Effector CD8-positive, alpha-beta T cell (primary cell): ENCODE results near the gene CDC73.
"Not testable (repeated sequence)": the region's sequence is repeated elsewhere in the genome, so short reads cannot be mapped to it uniquely, and the experiment has no call there.

Experiments used
- DNase-seq: peaks from one replicate; lab custom pipeline; 2025; lab: John Stamatoyannopoulos, UW

The CDC73 gene

DNA sequence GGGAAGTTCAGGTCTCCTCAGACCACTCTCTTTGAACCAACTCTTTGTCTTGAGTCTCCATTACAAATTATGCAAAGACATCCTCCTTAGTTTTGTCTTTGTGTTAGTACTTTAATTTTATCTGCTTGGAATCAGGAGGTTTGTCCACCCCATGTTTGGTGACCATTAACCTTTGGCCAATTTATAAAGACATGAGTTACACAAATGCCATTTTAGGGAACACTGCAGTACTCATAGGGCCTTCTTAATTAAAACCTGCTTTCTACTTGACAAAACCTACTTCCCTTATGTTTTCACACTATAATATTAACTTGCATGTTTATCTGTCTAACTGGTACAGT, 7.9 kb upstream of the CDC73 start:
- no peak for DNase-seq

DNA sequence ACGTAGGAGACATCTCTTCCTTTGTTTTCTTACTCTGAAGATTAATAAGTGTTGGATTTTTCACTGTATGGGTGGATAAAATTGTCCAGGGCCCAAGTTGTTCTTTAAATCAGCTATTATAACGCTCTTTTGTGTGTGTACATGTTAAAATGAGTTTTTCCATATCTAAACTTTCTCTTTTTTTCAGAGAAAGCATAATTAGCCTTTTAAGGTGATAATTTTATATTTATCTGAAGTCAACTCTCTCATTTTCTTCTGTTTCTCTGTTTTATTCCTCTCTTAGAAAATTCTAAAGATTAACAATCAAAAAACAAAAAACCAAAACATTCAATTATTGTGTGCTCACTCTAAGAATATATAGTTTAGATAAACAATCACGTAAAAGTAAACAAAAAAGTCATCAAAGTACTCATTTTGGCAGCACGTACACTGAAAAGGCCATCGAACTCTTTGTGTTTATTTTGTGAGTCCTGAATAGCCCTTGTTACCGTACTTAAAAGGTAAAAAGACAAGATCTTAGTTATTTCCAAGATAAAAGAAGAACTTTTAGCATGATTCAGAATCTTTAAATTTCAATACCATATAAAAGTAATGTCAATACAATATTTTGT, 7.2 kb upstream of the CDC73 start:
- no peak for DNase-seq

GRCh38 chr1:193115629-193116227, 6.1 kb upstream of the CDC73 start:
- no peak for DNase-seq

DNA sequence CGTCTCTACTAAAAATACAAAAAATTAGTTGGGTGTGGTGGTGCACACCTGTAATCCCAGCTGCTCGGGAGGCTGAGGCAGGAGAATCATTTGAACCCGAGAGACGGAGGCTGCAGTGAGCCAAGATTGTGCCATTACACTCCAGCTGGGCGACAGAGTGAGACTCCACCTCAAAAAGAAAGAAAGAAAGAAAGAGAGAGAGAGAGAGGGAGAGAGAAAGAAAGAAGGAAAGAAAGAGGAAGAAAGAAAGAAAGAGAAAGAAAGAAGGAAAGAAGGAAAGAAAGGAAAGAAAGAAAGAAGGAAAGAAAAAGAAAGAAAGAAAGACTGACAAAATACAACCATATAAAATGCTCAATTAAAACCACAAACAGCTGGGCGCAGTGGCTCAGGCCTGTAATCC, 4.7 kb upstream of the CDC73 start:
- not testable (repeated sequence) for DNase-seq

GRCh38 chr1:193118194-193118593, 3.6 kb upstream of the CDC73 start:
- DNase-seq = no peak

GRCh38 chr1:193118803-193119730, 2.8 kb upstream of the CDC73 start:
- DNase-seq = no peak

GRCh38 chr1:193120604-193121166, 1.1 kb upstream of the CDC73 start:
- no peak for DNase-seq

DNA sequence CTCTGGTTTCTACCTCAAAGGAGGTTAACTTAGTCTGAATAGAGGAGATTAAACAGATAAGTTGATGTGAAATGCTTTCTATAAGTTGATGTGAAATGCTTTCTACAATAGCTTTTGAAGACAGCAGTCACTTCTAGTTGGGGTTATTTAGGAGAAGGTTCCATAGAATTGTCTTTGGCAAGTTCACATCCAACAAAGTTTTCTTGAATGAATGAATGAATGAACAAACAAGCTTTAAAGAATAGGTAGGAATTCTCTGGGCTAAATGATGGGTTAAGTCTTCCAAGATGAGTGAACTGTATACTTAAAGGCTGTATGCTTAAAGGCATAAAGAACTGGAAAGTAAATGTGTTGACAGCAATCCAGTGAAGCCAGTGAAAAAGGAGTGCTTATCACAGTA, 1.9 kb downstream of the CDC73 start:
- DNase-seq = no peak

DNA sequence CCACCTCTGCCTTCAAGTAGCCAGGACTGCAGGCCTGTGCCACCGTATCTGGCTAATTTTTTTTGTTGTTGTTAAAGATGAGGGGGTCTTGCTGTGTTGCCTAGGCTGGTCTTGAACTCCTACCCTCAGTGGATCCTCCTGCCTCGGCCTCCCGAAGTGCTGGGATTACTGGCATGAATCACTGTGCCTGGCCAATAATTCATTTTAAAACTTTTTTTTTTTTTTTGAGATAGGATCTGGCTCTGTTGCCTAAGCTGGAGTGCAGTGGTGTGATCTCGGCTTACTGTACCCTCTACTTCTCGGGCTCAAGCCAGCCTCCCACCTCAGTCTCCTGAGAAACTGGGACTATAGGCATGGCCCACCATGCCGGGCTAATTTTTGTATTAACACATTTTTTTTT, 3.5 kb downstream of the CDC73 start:
- DNase-seq = no peak

GRCh38 chr1:193131266-193131860, 9.5 kb downstream of the CDC73 start:
- no peak for DNase-seq

DNA sequence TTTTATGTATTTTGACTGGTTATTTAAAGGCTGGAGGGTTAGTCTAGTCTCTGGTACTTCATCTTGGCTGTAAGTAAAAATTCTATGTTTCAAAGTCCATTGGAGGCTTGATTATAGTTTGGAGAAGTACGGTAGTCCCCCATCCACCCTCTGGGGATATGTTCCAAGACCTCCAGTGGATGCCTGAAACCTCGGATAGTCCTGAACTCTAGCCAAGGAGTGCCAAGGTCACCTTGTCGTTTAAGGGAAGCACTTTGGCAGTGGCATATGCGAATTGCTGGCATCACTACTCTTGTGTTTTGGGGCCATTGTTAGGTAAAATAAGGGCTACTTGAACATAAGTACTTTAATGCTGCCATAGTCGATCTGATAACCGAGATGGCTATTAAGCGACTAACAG, 18.4 kb downstream of the CDC73 start:
- no peak for DNase-seq

DNA sequence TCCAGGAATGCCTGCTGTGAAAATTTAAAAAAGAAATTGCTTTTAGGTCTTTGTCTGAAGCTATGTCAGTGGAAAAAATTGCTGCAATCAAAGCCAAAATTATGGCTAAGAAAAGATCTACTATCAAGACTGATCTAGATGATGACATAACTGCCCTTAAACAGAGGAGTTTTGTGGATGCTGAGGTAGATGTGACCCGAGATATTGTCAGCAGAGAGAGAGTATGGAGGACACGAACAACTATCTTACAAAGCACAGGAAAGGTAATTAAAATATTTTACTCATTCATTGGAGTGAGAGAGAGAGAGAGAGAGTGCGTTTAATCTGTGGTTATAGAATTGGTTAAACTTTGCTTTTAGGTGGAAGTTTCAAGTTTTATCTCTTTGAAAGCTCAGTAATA, 20.0 kb downstream of the CDC73 start:
- no peak for DNase-seq

GRCh38 chr1:193142409-193142808, 20.6 kb downstream of the CDC73 start:
- no peak for DNase-seq

DNA sequence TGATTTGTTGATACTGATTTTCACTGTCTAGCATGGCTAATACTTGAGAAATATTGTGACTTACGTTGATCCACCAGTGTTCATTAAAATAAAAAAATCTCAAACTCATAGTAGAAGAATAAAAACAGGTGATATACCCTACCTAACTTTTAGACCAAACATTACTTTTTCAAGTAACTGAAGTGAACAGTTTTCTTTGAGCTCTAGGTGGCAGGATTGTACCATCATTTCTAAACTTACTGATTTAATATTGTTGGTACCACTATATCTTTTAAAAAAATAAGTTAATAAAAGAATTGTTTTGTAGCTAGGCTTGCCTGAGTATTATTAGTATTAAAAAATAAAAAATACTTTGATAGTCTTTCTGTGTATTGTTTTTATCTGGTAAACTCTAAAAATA, 21.5 kb downstream of the CDC73 start:
- DNase-seq = no peak

DNA sequence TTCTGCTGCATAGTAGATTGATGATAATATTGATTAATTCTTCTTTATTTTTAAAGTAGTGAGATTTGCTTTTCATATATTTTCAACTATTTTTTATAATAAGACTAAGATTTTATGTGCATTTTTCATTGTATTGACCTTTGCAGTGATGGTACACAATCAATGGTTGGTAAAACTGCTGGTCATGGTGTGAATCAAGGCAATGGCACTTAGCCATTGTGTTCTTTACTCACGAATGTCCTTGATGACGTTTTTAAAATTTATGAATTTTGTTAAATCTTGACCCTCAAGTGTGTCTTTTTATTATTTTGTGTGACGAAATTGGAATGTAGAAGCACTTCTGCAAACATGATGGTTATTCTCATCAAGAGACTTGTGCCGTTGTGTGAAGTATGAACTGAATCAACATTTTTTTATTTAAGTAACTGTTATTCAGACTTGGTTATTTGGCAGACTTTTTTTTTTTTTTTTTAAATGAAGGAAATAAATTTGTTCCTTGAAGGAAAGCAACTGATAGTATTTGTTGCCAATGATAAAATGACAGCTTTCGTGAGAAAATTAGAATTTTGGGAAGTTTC, 22.6 kb downstream of the CDC73 start:
- DNase-seq = no peak

DNA sequence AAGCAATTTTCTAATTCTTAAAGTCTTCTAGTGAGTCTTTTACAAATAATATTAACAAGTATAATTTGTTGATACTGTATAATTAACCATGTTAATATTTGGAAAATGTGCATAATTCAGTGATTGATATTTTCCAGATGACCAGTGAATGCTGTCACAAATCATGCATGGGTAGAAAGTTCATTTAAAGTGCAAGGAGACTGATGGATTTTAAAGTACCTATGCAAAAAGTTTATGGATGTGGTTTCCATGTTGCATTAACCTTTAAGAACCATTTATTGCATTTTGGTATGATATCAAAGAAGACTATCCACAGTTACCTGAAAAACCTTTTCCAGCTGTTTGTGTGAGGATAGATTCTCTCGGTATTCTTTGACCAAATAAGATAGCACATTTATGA, 23.2 kb downstream of the CDC73 start:
- no peak for DNase-seq

- DNase-seq = no peak
Measured at GRCh38 chr1:193156117-193156821, 34.4 kb downstream of the CDC73 start.

- DNase-seq = no peak
Measured at GRCh38 chr1:193156822-193157142, 35.0 kb downstream of the CDC73 start.

DNA sequence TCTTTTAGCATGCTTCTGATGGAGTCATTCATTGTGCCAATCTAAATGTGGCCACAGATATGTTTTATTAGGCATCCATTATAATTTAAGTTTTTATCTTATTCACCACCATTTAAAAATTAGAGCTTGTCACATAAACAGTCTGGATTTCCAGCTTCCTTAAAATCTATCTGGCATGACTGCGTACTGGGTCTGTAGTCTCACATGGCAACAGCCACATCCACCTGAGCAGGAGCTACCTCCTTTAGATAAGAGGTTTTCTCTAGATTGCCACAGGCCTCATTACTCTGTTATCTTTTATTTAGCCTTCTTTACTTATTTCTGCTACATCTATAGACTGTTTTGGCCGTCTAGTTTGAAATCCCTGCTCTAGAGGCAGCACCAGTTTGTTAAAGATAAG, 35.5 kb downstream of the CDC73 start:
- no peak for DNase-seq

- DNase-seq = no peak
Measured at GRCh38 chr1:193176113-193176512, 54.3 kb downstream of the CDC73 start.

GRCh38 chr1:193176788-193177187, 55.0 kb downstream of the CDC73 start:
- DNase-seq = no peak

GRCh38 chr1:193179094-193179493, 57.3 kb downstream of the CDC73 start:
- DNase-seq = no peak
